RWPE2 (cell line): Measurements from ENCODE around the gene CIB1.

Experiments
- ATAC-seq: fragments of 200-7000 bp; cut with Tn5 transposase; 3 replicates; pipeline ENCODE4 v1.9.1; 2021; ENCODE audit warnings: low read depth
- DNase-seq: peaks from one replicate; pipeline ENCODE4 v3.0.0-alpha.2; 2020; ENCODE audit warnings: low spot score
- H3K27ac ChIP-seq: fragments of 450-650 bp; 2 replicates; pipeline ENCODE4 v1.5.1; 2017; ENCODE audit warnings: mild to moderate bottlenecking; ENCODE audit not compliant: poor library complexity, severe bottlenecking
- H3K27me3 ChIP-seq: fragments of 250-450 bp; sonication (Bioruptor Pico); 2 replicates; pipeline ENCODE4 v1.5.1; 2021; ENCODE audit warnings: mild to moderate bottlenecking, moderate library complexity; ENCODE audit not compliant: insufficient read depth, poor library complexity, severe bottlenecking
- H3K36me3 ChIP-seq: fragments of 250-450 bp; sonication (Bioruptor Pico); 2 replicates; pipeline ENCODE4 v1.5.1; 2020; ENCODE audit warnings: low read depth, mild to moderate bottlenecking, moderate library complexity
- H3K4me1 ChIP-seq: fragments of 250-450 bp; sonication (Bioruptor Pico); 2 replicates; pipeline ENCODE4 v1.5.1; 2021; ENCODE audit warnings: mild to moderate bottlenecking, moderate library complexity; ENCODE audit not compliant: insufficient read depth, poor library complexity, severe bottlenecking
- H3K4me3 ChIP-seq: fragments of 250-450 bp; sonication (Bioruptor Pico); 2 replicates; pipeline ENCODE4 v1.5.1; 2021; ENCODE audit warnings: mild to moderate bottlenecking, moderate library complexity; ENCODE audit not compliant: severe bottlenecking
- H3K9me3 ChIP-seq: fragments of 250-450 bp; sonication (Bioruptor Pico); 2 replicates; pipeline ENCODE4 v1.5.1; 2021; ENCODE audit warnings: mild to moderate bottlenecking, moderate library complexity; ENCODE audit not compliant: severe bottlenecking
- TF ChIP-seq, protein P1 (sequence below): fragments of 450-650 bp; IDR thresholded peaks from one replicate; pipeline ENCODE4 v1.5.1; 2017; ENCODE audit warnings: mild to moderate bottlenecking, moderate library complexity; ENCODE audit not compliant: poor library complexity, severe bottlenecking

CIB1 gene

DNA sequence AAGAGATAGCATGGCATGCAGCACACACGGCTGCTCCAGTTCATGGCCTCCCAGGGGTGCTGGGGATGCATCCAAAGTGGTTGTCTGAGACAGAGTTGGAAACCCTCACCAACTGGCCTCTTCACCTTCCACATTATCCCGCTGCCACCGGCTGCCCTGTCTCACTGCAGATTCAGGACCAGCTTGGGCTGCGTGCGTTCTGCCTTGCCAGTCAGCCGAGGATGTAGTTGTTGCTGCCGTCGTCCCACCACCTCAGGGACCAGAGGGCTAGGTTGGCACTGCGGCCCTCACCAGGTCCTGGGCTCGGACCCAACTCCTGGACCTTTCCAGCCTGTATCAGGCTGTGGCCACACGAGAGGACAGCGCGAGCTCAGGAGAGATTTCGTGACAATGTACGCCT lies 4.8 kb downstream of the CIB1 start:
- Histone ChIP-seq H3K27me3 (no peaks in the 10 kb centered on the region), H3K9me3 (no peaks in the 10 kb centered on the region), H3K4me3 (no peak overlapping the region), H3K27ac (no peak overlapping the region), H3K4me1 (no peaks in the 10 kb centered on the region), H3K36me3 (peaks cover 81% of the 10 kb centered on the region)
- TF ChIP-seq, protein P1, sequence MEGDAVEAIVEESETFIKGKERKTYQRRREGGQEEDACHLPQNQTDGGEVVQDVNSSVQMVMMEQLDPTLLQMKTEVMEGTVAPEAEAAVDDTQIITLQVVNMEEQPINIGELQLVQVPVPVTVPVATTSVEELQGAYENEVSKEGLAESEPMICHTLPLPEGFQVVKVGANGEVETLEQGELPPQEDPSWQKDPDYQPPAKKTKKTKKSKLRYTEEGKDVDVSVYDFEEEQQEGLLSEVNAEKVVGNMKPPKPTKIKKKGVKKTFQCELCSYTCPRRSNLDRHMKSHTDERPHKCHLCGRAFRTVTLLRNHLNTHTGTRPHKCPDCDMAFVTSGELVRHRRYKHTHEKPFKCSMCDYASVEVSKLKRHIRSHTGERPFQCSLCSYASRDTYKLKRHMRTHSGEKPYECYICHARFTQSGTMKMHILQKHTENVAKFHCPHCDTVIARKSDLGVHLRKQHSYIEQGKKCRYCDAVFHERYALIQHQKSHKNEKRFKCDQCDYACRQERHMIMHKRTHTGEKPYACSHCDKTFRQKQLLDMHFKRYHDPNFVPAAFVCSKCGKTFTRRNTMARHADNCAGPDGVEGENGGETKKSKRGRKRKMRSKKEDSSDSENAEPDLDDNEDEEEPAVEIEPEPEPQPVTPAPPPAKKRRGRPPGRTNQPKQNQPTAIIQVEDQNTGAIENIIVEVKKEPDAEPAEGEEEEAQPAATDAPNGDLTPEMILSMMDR = no peak
- DNase-seq (no peak), ATAC-seq (no peak)

- TF ChIP-seq, protein P1 = no peak
- no peak overlapping the region for H3K27ac ChIP-seq
- no peaks in the 10 kb centered on the region for H3K9me3 ChIP-seq
- ATAC-seq = no peak
- H3K27me3 ChIP-seq = no peaks in the 10 kb centered on the region
- no peak for DNase-seq
- peaks cover 90% of the 10 kb centered on the region for H3K36me3 ChIP-seq
- no peak overlapping the region for H3K4me3 ChIP-seq
- H3K4me1 ChIP-seq = no peaks in the 10 kb centered on the region
Observed at GRCh38 chr15:90227816-90228772, 5.6 kb downstream of the CIB1 start.

GRCh38 chr15:90227336-90227735 lies 6.4 kb downstream of the CIB1 start:
- Histone ChIP-seq H3K36me3 (peaks cover 97% of the 10 kb centered on the region), H3K27ac (no peak overlapping the region), H3K4me3 (no peak overlapping the region), H3K4me1 (no peaks in the 10 kb centered on the region), H3K27me3 (no peaks in the 10 kb centered on the region), H3K9me3 (no peaks in the 10 kb centered on the region)
- DNase-seq (no peak), ATAC-seq (no peak)
- TF ChIP-seq, protein P1 = no peak

DNA sequence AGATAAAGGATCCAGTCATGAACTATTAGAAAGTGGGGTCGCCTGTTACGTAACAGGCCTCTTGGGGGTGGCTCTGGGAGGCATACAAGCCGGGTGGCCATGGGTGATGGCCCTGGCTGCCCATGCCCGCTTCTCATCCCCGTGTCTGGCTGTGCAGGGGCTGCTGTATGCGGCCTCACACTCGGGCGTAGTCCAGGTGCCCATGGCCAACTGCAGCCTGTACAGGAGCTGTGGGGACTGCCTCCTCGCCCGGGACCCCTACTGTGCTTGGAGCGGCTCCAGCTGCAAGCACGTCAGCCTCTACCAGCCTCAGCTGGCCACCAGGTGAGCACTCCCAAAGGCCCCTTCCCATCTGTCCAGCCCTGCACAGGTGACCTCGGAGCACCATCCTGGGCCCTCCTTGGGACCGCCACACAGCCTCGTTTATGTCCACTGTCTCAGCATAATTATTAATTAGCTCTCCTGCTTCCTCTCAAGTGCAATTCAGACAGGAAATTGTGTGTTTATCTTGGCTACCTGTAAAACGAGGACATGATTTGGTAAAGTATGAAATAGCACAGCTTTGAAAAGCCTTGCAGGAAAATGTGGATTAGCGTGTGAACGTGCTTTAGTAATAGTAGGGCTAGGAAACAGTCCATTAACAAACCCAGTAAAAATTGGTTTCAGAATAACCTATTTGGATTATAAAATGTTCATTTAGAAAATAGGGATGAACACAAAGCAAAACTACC lies 8.1 kb downstream of the CIB1 start:
- Histone ChIP-seq H3K27ac (no peak overlapping the region), H3K36me3 (peaks cover 100% of the 10 kb centered on the region), H3K4me3 (no peak overlapping the region), H3K4me1 (no peaks in the 10 kb centered on the region), H3K27me3 (no peaks in the 10 kb centered on the region), H3K9me3 (no peaks in the 10 kb centered on the region)
- TF ChIP-seq, protein P1 = no peak
- no peak for ATAC-seq
- DNase-seq = no peak

DNA sequence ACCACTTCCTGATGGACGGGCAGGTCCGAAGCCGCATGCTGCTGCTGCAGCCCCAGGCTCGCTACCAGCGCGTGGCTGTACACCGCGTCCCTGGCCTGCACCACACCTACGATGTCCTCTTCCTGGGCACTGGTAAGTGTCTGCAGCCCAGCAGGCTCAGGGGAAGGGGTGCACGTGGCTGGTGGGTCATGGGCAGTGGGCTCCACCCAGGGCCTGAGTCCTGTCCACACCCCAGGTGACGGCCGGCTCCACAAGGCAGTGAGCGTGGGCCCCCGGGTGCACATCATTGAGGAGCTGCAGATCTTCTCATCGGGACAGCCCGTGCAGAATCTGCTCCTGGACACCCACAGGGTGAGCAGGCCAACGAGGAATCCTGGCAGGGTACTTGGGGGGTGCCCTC lies 8.7 kb downstream of the CIB1 start:
- ATAC-seq (no peak), DNase-seq (no peak)
- H3K4me3 ChIP-seq = no peak overlapping the region
- no peak overlapping the region for H3K27ac ChIP-seq
- no peaks in the 10 kb centered on the region for H3K9me3 ChIP-seq
- H3K4me1 ChIP-seq = no peaks in the 10 kb centered on the region
- TF ChIP-seq, protein P1 = no peak
- no peaks in the 10 kb centered on the region for H3K27me3 ChIP-seq
- H3K36me3 ChIP-seq = peaks cover 100% of the 10 kb centered on the region
